Measurements from ENCODE around the gene PROSER1.

Gene PROSER1

GRCh38 chr13:39023761-39024160 is 14.1 kb downstream of the PROSER1 start:
- Mint-ChIP-seq H3K27ac (peak overlapping the region; percentile 10), H3K9me3 (no peaks in the 10 kb centered on the region), H3K4me3 (no peak overlapping the region), H3K4me1 (no peaks in the 10 kb centered on the region), H3K36me3 (ENCODE audit: low read depth) (peaks cover 64% of the 10 kb centered on the region), H3K27me3 (ENCODE audit: low read depth, poor library complexity) (no peaks in the 10 kb centered on the region)
- no peak for DNase-seq
- TF ChIP-seq CTCF (IDR thresholded peaks at IDR 0.05), result no peak

GRCh38 chr13:39023316-39023715 is 14.6 kb downstream of the PROSER1 start:
- Mint-ChIP-seq H3K4me1 (no peaks in the 10 kb centered on the region), H3K27me3 (ENCODE audit: low read depth, poor library complexity) (no peaks in the 10 kb centered on the region), H3K4me3 (no peak overlapping the region), H3K36me3 (ENCODE audit: low read depth) (peaks cover 65% of the 10 kb centered on the region), H3K27ac (no peak overlapping the region), H3K9me3 (no peaks in the 10 kb centered on the region)
- TF ChIP-seq CTCF (IDR thresholded peaks at IDR 0.05), result no peak
- no peak for DNase-seq

- peaks cover 64% of the 10 kb centered on the region for H3K36me3 Mint-ChIP-seq (ENCODE audit: low read depth)
- no peaks in the 10 kb centered on the region for H3K27me3 Mint-ChIP-seq (ENCODE audit: low read depth, poor library complexity)
- DNase-seq, result no peak
- H3K9me3 Mint-ChIP-seq, result no peaks in the 10 kb centered on the region
- no peak for TF ChIP-seq CTCF (IDR thresholded peaks at IDR 0.05)
- no peak overlapping the region for H3K27ac Mint-ChIP-seq
- H3K4me3 Mint-ChIP-seq, result no peak overlapping the region
- H3K4me1 Mint-ChIP-seq, result no peaks in the 10 kb centered on the region
Observed at GRCh38 chr13:39020853-39021462, 16.9 kb downstream of the PROSER1 start.

GRCh38 chr13:39016787-39017186 is 21.1 kb downstream of the PROSER1 start:
- peak; percentile 54 for TF ChIP-seq CTCF (IDR thresholded peaks at IDR 0.05)
- peaks cover 71% of the 10 kb centered on the region for H3K36me3 Mint-ChIP-seq (ENCODE audit: low read depth)
- H3K4me1 Mint-ChIP-seq, result no peaks in the 10 kb centered on the region
- no peak overlapping the region for H3K4me3 Mint-ChIP-seq
- no peak overlapping the region for H3K27ac Mint-ChIP-seq
- DNase-seq, result peak; percentile 5
- H3K27me3 Mint-ChIP-seq (ENCODE audit: low read depth, poor library complexity), result no peaks in the 10 kb centered on the region
- H3K9me3 Mint-ChIP-seq, result no peaks in the 10 kb centered on the region

GRCh38 chr13:39016087-39016486 is 21.8 kb downstream of the PROSER1 start:
- no peak overlapping the region for H3K4me3 Mint-ChIP-seq
- DNase-seq, result no peak
- H3K4me1 Mint-ChIP-seq, result no peaks in the 10 kb centered on the region
- H3K27me3 Mint-ChIP-seq (ENCODE audit: low read depth, poor library complexity), result no peaks in the 10 kb centered on the region
- H3K9me3 Mint-ChIP-seq, result no peaks in the 10 kb centered on the region
- peaks cover 71% of the 10 kb centered on the region for H3K36me3 Mint-ChIP-seq (ENCODE audit: low read depth)
- TF ChIP-seq CTCF (IDR thresholded peaks at IDR 0.05), result no peak
- H3K27ac Mint-ChIP-seq, result no peak overlapping the region

GRCh38 chr13:39013462-39013861 is 24.4 kb downstream of the PROSER1 start:
- Mint-ChIP-seq H3K4me1 (no peaks in the 10 kb centered on the region), H3K36me3 (ENCODE audit: low read depth) (peaks cover 73% of the 10 kb centered on the region), H3K9me3 (no peaks in the 10 kb centered on the region), H3K27ac (peak overlapping the region; percentile 9), H3K27me3 (ENCODE audit: low read depth, poor library complexity) (no peaks in the 10 kb centered on the region), H3K4me3 (no peak overlapping the region)
- DNase-seq, result no peak
- TF ChIP-seq CTCF (IDR thresholded peaks at IDR 0.05), result no peak

Data from nephron progenitor cell (in vitro differentiated cells).